ENCODE results near the gene ZNF454.

The ZNF454 gene

GRCh38 chr5:178995341-178995690, 54.3 kb downstream of the ZNF454 start:
- no peaks in the 10 kb centered on the region for H3K9me3 ChIP-seq (ENCODE audit: control insufficient read depth, insufficient read depth, low read length)
- peak overlapping the region; percentile 26 for H3K4me3 ChIP-seq (ENCODE audit: low read depth, low read length)
- peaks cover 33% of the 10 kb centered on the region for H3K27me3 ChIP-seq (ENCODE audit: control insufficient read depth, insufficient read depth, low read length)
- H3K9ac ChIP-seq (ENCODE audit: low read depth, low read length), result no peak overlapping the region
- no peaks in the 10 kb centered on the region for H3K4me1 ChIP-seq (ENCODE audit: control insufficient read depth, insufficient read depth, low read length)
- H3K36me3 ChIP-seq (ENCODE audit: control insufficient read depth, insufficient read depth, low read length), result no peaks in the 10 kb centered on the region

- Histone ChIP-seq H3K9ac (ENCODE audit: low read depth, low read length) (no peak overlapping the region), H3K4me3 (ENCODE audit: low read depth, low read length) (no peak overlapping the region), H3K4me1 (ENCODE audit: control insufficient read depth, insufficient read depth, low read length) (no peaks in the 10 kb centered on the region), H3K9me3 (ENCODE audit: control insufficient read depth, insufficient read depth, low read length) (peaks cover 4% of the 10 kb centered on the region), H3K36me3 (ENCODE audit: control insufficient read depth, insufficient read depth, low read length) (no peaks in the 10 kb centered on the region), H3K27me3 (ENCODE audit: control insufficient read depth, insufficient read depth, low read length) (peaks cover 33% of the 10 kb centered on the region)
Observed at GRCh38 chr5:178996156-178996555, 55.2 kb downstream of the ZNF454 start.

DNA sequence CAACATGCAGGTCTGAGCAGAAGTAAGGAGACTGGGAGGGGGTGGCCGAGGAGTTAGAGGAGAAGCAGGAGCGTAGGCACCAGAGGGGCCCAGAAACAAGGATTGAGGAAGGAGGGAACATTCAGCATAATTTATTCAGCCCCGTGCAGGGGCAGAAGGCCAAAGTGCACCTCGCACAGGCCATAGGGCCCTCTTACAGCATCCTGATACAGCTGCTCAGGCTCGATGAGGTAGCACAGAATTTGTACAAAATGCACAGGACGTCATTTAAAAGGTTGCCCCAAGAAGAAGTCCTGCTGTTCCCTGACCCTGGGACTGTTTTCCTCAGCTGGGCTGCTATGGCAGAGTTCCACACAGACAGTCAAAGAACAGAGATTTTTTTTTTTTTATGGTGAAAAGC, 56.2 kb downstream of the ZNF454 start:
- no peaks in the 10 kb centered on the region for H3K36me3 ChIP-seq (ENCODE audit: control insufficient read depth, insufficient read depth, low read length)
- H3K4me3 ChIP-seq (ENCODE audit: low read depth, low read length), result no peak overlapping the region
- H3K4me1 ChIP-seq (ENCODE audit: control insufficient read depth, insufficient read depth, low read length), result no peaks in the 10 kb centered on the region
- peaks cover 4% of the 10 kb centered on the region for H3K9me3 ChIP-seq (ENCODE audit: control insufficient read depth, insufficient read depth, low read length)
- peaks cover 33% of the 10 kb centered on the region for H3K27me3 ChIP-seq (ENCODE audit: control insufficient read depth, insufficient read depth, low read length)
- H3K9ac ChIP-seq (ENCODE audit: low read depth, low read length), result no peak overlapping the region

GRCh38 chr5:178998441-178998840, 57.4 kb downstream of the ZNF454 start:
- Histone ChIP-seq H3K36me3 (ENCODE audit: control insufficient read depth, insufficient read depth, low read length) (no peaks in the 10 kb centered on the region), H3K9me3 (ENCODE audit: control insufficient read depth, insufficient read depth, low read length) (peaks cover 4% of the 10 kb centered on the region), H3K9ac (ENCODE audit: low read depth, low read length) (no peak overlapping the region), H3K4me3 (ENCODE audit: low read depth, low read length) (no peak overlapping the region), H3K27me3 (ENCODE audit: control insufficient read depth, insufficient read depth, low read length) (peaks cover 26% of the 10 kb centered on the region), H3K4me1 (ENCODE audit: control insufficient read depth, insufficient read depth, low read length) (no peaks in the 10 kb centered on the region)

GRCh38 chr5:179006564-179006963, 65.6 kb downstream of the ZNF454 start:
- Histone ChIP-seq H3K9me3 (ENCODE audit: control insufficient read depth, insufficient read depth, low read length) (no peaks in the 10 kb centered on the region), H3K4me1 (ENCODE audit: control insufficient read depth, insufficient read depth, low read length) (no peaks in the 10 kb centered on the region), H3K27me3 (ENCODE audit: control insufficient read depth, insufficient read depth, low read length) (no peaks in the 10 kb centered on the region), H3K9ac (ENCODE audit: low read depth, low read length) (no peak overlapping the region), H3K4me3 (ENCODE audit: low read depth, low read length) (no peak overlapping the region), H3K36me3 (ENCODE audit: control insufficient read depth, insufficient read depth, low read length) (no peaks in the 10 kb centered on the region)

DNA sequence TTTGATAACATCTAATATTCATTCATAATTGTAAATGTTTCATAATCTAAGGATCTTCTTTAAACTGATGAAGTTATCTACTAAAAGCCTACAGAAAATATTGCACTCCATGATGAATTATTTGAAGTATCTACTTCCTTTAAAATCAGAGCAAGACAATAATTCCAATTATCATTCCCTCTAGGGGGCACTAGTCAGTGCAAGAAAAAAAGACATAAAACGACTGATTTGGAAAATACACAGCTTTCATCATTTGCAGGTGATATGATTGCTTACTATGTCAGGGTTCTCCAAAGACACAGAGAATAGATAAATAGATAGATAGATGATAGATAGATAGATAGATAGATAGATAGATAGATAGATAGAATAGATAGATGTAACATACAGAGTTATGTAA, 67.7 kb downstream of the ZNF454 start:
- Histone ChIP-seq H3K36me3 (ENCODE audit: control insufficient read depth, insufficient read depth, low read length) (no peaks in the 10 kb centered on the region), H3K9me3 (ENCODE audit: control insufficient read depth, insufficient read depth, low read length) (no peaks in the 10 kb centered on the region), H3K4me3 (ENCODE audit: low read depth, low read length) (no peak overlapping the region), H3K9ac (ENCODE audit: low read depth, low read length) (no peak overlapping the region), H3K4me1 (ENCODE audit: control insufficient read depth, insufficient read depth, low read length) (no peaks in the 10 kb centered on the region), H3K27me3 (ENCODE audit: control insufficient read depth, insufficient read depth, low read length) (no peaks in the 10 kb centered on the region)
